GM10266 (cell line): ENCODE data around the gene TAB2.
"Not testable (repeated sequence)": the region's sequence is repeated elsewhere in the genome, so short reads cannot be mapped to it uniquely, and the experiment has no call there.

ENCODE experiments used
- DNase-seq: peaks from one replicate; pipeline ENCODE4 v3.0.0; 2012; ENCODE audit errors: extremely low spot score
- TF ChIP-seq, protein P1 (sequence below): IDR thresholded peaks from 2 replicates; pipeline ENCODE4 v1.5.1; 2012; ENCODE audit warnings: mild to moderate bottlenecking, low read depth; ENCODE audit not compliant: control insufficient read depth, insufficient read depth; ENCODE audit errors: missing control alignments

The TAB2 gene

DNA sequence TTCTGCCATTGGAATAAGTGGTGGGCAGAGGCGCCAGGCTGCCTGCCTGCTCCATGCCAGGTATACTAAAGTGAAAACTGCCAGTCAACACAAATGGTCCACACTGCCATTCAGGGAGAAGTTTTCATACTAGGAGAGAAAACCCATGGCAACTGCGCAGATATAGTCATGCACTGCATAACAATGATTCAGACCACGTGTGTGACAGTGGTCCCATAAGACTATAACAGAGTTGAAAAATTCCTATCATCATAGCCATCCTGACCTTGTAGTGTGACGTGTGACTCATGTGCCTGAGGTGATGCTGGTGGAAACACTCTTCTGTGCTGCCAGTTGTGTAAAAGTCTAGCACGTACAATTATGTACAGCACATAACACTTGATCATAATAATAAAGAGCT, 142.2 kb downstream of the TAB2 start:
- TF ChIP-seq, protein P1, sequence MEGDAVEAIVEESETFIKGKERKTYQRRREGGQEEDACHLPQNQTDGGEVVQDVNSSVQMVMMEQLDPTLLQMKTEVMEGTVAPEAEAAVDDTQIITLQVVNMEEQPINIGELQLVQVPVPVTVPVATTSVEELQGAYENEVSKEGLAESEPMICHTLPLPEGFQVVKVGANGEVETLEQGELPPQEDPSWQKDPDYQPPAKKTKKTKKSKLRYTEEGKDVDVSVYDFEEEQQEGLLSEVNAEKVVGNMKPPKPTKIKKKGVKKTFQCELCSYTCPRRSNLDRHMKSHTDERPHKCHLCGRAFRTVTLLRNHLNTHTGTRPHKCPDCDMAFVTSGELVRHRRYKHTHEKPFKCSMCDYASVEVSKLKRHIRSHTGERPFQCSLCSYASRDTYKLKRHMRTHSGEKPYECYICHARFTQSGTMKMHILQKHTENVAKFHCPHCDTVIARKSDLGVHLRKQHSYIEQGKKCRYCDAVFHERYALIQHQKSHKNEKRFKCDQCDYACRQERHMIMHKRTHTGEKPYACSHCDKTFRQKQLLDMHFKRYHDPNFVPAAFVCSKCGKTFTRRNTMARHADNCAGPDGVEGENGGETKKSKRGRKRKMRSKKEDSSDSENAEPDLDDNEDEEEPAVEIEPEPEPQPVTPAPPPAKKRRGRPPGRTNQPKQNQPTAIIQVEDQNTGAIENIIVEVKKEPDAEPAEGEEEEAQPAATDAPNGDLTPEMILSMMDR = no peak
- no peak for DNase-seq

DNA sequence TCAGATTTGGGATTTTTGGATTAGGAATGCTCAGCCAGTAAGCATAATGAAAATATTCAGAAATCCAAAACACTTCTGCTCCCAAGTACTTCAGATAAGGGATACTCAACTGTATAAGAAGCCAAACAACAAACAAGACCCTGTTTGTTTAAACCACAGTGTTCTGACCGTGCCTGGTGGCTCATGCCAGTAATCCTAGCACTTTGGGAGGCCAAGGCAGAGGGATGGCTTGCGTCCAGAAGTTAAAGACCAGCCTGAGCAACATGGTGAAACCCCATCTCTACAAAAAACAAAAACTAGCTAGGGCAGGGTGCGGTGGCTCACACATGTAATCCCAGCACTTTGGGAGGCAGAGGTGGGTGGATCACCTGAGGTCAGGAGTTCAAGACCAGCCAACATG, 142.7 kb downstream of the TAB2 start:
- DNase-seq = not testable (repeated sequence)
